CD4-positive, alpha-beta memory T cell (primary cell): ENCODE results near the gene OR5K2. TPM values are rescaled to one million over a fixed set of nuclear protein-coding genes. Genes with fewer than 3 reads are reported as not detected.

Source experiments
- CTCF ChIA-PET: fragments of 350-600 bp; sonication (Branson Sonifier 250); formaldehyde crosslinking; loops from one replicate; lab custom pipeline; 2021; ENCODE audit warnings: inconsistent platforms; ENCODE audit not compliant: partially characterized antibody; lab: Charles Lee
- POLR2A ChIA-PET: fragments of 350-600 bp; sonication (Branson Sonifier 250); formaldehyde crosslinking; loops from one replicate; lab custom pipeline; 2021; ENCODE audit not compliant: partially characterized antibody; lab: Charles Lee
- DNase-seq, 5 donors: peaks; one replicate each; pipeline versions ENCODE4 v3.0.0 to v3.0.0-alpha.2; 2020 to 2022; ENCODE audit warnings: mixed read lengths in 1 of 5
- H3K27ac ChIP-seq: one replicate; pipeline ENCODE4 v1.7.0; 2013; ENCODE audit warnings: low read depth, low read length
- H3K27me3 ChIP-seq: 2 replicates; pipeline ENCODE4 v1.7.0; 2013; ENCODE audit warnings: mild to moderate bottlenecking, low read length, moderate library complexity; ENCODE audit not compliant: insufficient read depth
- H3K36me3 ChIP-seq: 2 replicates; pipeline ENCODE4 v1.7.0; 2013; ENCODE audit warnings: mild to moderate bottlenecking, low read length, moderate library complexity; ENCODE audit not compliant: insufficient read depth
- H3K4me1 ChIP-seq: 2 replicates; pipeline ENCODE4 v1.7.0; 2013; ENCODE audit warnings: mild to moderate bottlenecking, low read length, moderate library complexity; ENCODE audit not compliant: insufficient read depth
- H3K4me3 ChIP-seq, 2 donors: one replicate each; pipeline ENCODE4 v1.7.0; 2013; ENCODE audit warnings: low read length in 2 of 2, mild to moderate bottlenecking in 1 of 2
- H3K9me3 ChIP-seq, 2 donors: one replicate each; pipeline ENCODE4 v1.7.0; 2013; ENCODE audit warnings: low read length in 2 of 2, control low read depth in 1 of 2; ENCODE audit not compliant: control insufficient read depth in 1 of 2
- H3K27ac Mint-ChIP-seq, 7 donors: one replicate each; pipeline ENCODE4 v1.8.0; 2020 to 2021; ENCODE audit warnings: mixed read lengths in 7 of 7, mild to moderate bottlenecking in 6 of 7, inconsistent platforms in 3 of 7, moderate library complexity in 3 of 7
- H3K27me3 Mint-ChIP-seq, 2 donors: one replicate each; pipeline ENCODE4 v1.8.0; 2020 to 2021; ENCODE audit warnings: mixed read lengths in 2 of 2
- H3K36me3 Mint-ChIP-seq, 2 donors: one replicate each; pipeline ENCODE4 v1.8.0; 2020 to 2021; ENCODE audit warnings: mixed read lengths in 2 of 2, inconsistent platforms in 1 of 2, mild to moderate bottlenecking in 1 of 2
- H3K4me1 Mint-ChIP-seq, 4 donors: one replicate each; pipeline ENCODE4 v1.8.0; 2020 to 2021; ENCODE audit warnings: mixed read lengths in 4 of 4, mild to moderate bottlenecking in 1 of 4
- H3K4me3 Mint-ChIP-seq, 8 donors: one replicate each; pipeline ENCODE4 v1.8.0; 2020 to 2021; ENCODE audit warnings: mixed read lengths in 8 of 8, mild to moderate bottlenecking in 7 of 8, moderate library complexity in 6 of 8, inconsistent platforms in 3 of 8
- H3K9me3 Mint-ChIP-seq, 8 donors: one replicate each; pipeline ENCODE4 v1.8.0; 2020 to 2021; ENCODE audit warnings: mixed read lengths in 8 of 8, mild to moderate bottlenecking in 5 of 8, inconsistent platforms in 3 of 8, moderate library complexity in 1 of 8
- intact Hi-C: fragments of 100-400 bp; cut with micrococcal nuclease; formaldehyde crosslinking; loops from one replicate; pipeline ENCODE4 v1.15.1; 2023
- polyA plus RNA-seq, 2 donors: library from polyadenylated mRNA; unstranded; fragments of 300-500 nt; fragmentation: Illumina TruSeq; gene quantifications; one replicate each; pipeline ENCODE4 v1.2.3, GENCODE V29; 2021
- total RNA-seq, 2 experiments: library from RNA; stranded (reverse); gene quantifications; one replicate each; pipeline ENCODE4 v1.2.3, GENCODE V29; 2021

OR5K2 gene
- total RNA-seq = not detected
- polyA plus RNA-seq = not detected

GRCh38 chr3:98497381-98497780 is at the start of gene OR5K2:
TSS of gene OR5K2 (plus strand) at chr3:98497681. CDS start at chr3:98497681, 0 bp downstream.
- Mint-ChIP-seq H3K27me3 (no peaks in the 10 kb centered on the region), H3K4me3 (no peak within 1 kb of the TSS), H3K36me3 (peaks cover 0 to 11% of the 10 kb centered on the region in 2 donors), H3K4me1 (peaks cover 0 to 4% (median under 1%) of the 10 kb centered on the region in 4 donors), H3K27ac (no peak within 1 kb of the TSS), H3K9me3 (no peaks in the 10 kb centered on the region)
- H3K27me3 ChIP-seq = no peaks in the 10 kb centered on the region
- H3K4me3 ChIP-seq = no peak within 1 kb of the TSS
- no peaks in the 10 kb centered on the region for H3K36me3 ChIP-seq
- H3K4me1 ChIP-seq = no peaks in the 10 kb centered on the region
- no peaks in the 10 kb centered on the region for H3K9me3 ChIP-seq
- ChIA-PET CTCF (no interaction called here), POLR2A (no interaction called here)
- no peak for DNase-seq
- no peak within 1 kb of the TSS for H3K27ac ChIP-seq
- intact Hi-C loops = no loop called here

DNA sequence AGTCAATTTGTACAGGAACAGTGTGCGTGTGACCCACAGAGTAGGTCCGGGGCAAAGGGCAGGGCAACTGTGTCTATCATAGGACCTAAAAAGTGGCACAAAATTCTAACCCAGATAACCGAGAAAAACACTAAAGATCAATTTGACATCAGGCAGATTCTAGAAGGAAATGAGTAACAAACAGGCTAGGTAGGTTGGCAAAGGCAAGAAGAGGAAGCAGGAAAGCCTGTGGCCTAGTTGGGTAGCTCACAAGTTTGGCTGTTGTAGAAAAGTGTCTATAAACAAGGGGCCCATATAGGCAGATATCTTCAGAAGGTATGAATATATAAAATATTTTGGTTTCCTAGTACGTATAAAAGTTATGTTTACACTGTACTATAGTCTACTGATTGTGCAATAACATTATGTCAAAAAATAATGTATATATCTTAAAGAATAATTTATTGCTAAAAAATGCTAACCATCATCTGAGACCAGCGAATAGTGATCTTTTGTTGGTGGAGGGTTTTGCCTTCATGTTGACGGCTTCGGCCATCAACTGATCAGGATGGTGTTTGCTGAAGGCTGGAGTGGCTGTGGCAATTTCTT is 47.8 kb upstream of the OR5K2 start:
- no peak for DNase-seq
- H3K27ac ChIP-seq = no peak overlapping the region
- no peaks in the 10 kb centered on the region for H3K27me3 ChIP-seq
- Mint-ChIP-seq H3K27me3 (peaks cover 3 to 5% of the 10 kb centered on the region in 2 donors), H3K27ac (peak overlapping the region in 3 of 7 donors; percentile 12 to 79 (median 68)), H3K36me3 (no peaks in the 10 kb centered on the region), H3K4me1 (peaks cover 2 to 5% (median 3%) of the 10 kb centered on the region in 4 donors), H3K4me3 (no peak overlapping the region), H3K9me3 (peaks cover 0 to 3% (median 0%) of the 10 kb centered on the region in 8 donors)
- H3K36me3 ChIP-seq = no peaks in the 10 kb centered on the region
- ChIA-PET POLR2A (no interaction called here), CTCF (no interaction called here)
- intact Hi-C loops = no loop called here
- no peaks in the 10 kb centered on the region for H3K4me1 ChIP-seq
- H3K9me3 ChIP-seq = no peaks in the 10 kb centered on the region
- no peak overlapping the region for H3K4me3 ChIP-seq

- no peak for DNase-seq
- Mint-ChIP-seq H3K27ac (no peak overlapping the region), H3K4me3 (no peak overlapping the region), H3K9me3 (peaks cover 0 to 3% (median 0%) of the 10 kb centered on the region in 8 donors), H3K36me3 (no peaks in the 10 kb centered on the region), H3K27me3 (peaks cover 3 to 5% of the 10 kb centered on the region in 2 donors), H3K4me1 (peaks cover 2 to 5% (median 3%) of the 10 kb centered on the region in 4 donors)
- intact Hi-C loops = no loop called here
- Histone ChIP-seq H3K27me3 (no peaks in the 10 kb centered on the region), H3K4me3 (no peak overlapping the region), H3K36me3 (no peaks in the 10 kb centered on the region), H3K4me1 (no peaks in the 10 kb centered on the region), H3K27ac (no peak overlapping the region), H3K9me3 (no peaks in the 10 kb centered on the region)
- CTCF ChIA-PET = no interaction called here
- POLR2A ChIA-PET = no interaction called here
Observed at GRCh38 chr3:98450372-98450771, 47.1 kb upstream of the OR5K2 start.

DNA sequence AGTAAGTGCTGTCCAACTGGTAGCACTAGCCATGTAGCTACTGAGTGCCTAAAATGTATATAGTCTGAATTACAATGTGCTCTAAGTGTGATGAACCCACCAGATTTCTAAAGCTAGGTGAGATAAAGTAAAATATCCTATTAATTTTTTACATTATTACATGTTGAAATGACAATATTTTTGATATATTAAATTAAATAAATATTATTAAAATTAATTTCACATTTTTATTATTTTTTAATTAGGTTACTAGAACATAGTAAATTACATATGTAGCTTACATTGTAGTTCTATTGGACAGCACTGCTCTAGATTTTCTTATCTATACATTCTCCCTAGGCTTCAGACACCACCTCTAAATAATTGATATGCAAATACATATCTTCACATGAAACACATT is 43.7 kb upstream of the OR5K2 start:
- DNase-seq = no peak
- Histone ChIP-seq H3K9me3 (no peaks in the 10 kb centered on the region), H3K36me3 (no peaks in the 10 kb centered on the region), H3K27me3 (no peaks in the 10 kb centered on the region), H3K4me1 (no peaks in the 10 kb centered on the region), H3K4me3 (no peak overlapping the region), H3K27ac (no peak overlapping the region)
- peaks cover 2 to 5% (median 3%) of the 10 kb centered on the region in 4 donors for H3K4me1 Mint-ChIP-seq
- peaks cover 0 to 5% (median under 1%) of the 10 kb centered on the region in 8 donors for H3K9me3 Mint-ChIP-seq
- no peaks in the 10 kb centered on the region for H3K27me3 Mint-ChIP-seq
- CTCF ChIA-PET = no interaction called here
- no peak overlapping the region for H3K27ac Mint-ChIP-seq
- no peaks in the 10 kb centered on the region for H3K36me3 Mint-ChIP-seq
- intact Hi-C loops = no loop called here
- H3K4me3 Mint-ChIP-seq = no peak overlapping the region
- POLR2A ChIA-PET = no interaction called here

DNA sequence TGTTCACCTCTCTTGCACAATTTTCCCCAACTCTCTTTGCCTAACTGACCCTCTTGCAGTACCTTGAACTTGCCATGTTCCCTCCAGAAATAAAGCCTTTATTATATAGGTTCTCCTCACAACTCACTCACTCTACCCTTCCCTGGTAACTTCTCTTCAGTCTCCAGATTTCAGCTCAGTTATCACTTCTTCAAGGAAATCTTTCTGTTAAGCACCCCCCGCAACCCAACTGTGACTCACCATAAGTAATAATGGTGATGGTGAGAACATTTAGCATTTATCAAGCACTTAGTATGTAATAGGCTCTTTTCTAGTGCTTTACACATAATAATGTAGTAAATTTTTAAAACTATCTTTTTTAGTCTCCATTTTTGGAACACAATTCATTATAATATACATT is 42.6 kb upstream of the OR5K2 start:
- H3K27me3 Mint-ChIP-seq = no peaks in the 10 kb centered on the region
- no peaks in the 10 kb centered on the region for H3K4me1 ChIP-seq
- no peak overlapping the region for H3K27ac ChIP-seq
- DNase-seq = no peak
- H3K36me3 ChIP-seq = no peaks in the 10 kb centered on the region
- no peaks in the 10 kb centered on the region for H3K36me3 Mint-ChIP-seq
- ChIA-PET CTCF (no interaction called here), POLR2A (no interaction called here)
- intact Hi-C loops = no loop called here
- H3K27ac Mint-ChIP-seq = no peak overlapping the region
- H3K27me3 ChIP-seq = no peaks in the 10 kb centered on the region
- no peaks in the 10 kb centered on the region for H3K9me3 ChIP-seq
- H3K9me3 Mint-ChIP-seq = peaks cover 0 to 10% (median 2%) of the 10 kb centered on the region in 8 donors
- H3K4me1 Mint-ChIP-seq = peaks cover 0 to 3% (median 0%) of the 10 kb centered on the region in 4 donors
- H3K4me3 ChIP-seq = no peak overlapping the region
- H3K4me3 Mint-ChIP-seq = no peak overlapping the region

GRCh38 chr3:98457543-98457942 is 39.9 kb upstream of the OR5K2 start:
- CTCF ChIA-PET = no interaction called here
- no peak for DNase-seq
- H3K27ac Mint-ChIP-seq = no peak overlapping the region
- no peak overlapping the region for H3K27ac ChIP-seq
- no peaks in the 10 kb centered on the region for H3K36me3 Mint-ChIP-seq
- no peaks in the 10 kb centered on the region for H3K4me1 Mint-ChIP-seq
- no peaks in the 10 kb centered on the region for H3K4me1 ChIP-seq
- no peaks in the 10 kb centered on the region for H3K27me3 Mint-ChIP-seq
- H3K4me3 Mint-ChIP-seq = no peak overlapping the region
- no peak overlapping the region for H3K4me3 ChIP-seq
- no peaks in the 10 kb centered on the region for H3K9me3 ChIP-seq
- peaks cover 0 to 10% (median 2%) of the 10 kb centered on the region in 8 donors for H3K9me3 Mint-ChIP-seq
- no peaks in the 10 kb centered on the region for H3K36me3 ChIP-seq
- no peaks in the 10 kb centered on the region for H3K27me3 ChIP-seq
- intact Hi-C loops = no loop called here
- POLR2A ChIA-PET = no interaction called here

DNA sequence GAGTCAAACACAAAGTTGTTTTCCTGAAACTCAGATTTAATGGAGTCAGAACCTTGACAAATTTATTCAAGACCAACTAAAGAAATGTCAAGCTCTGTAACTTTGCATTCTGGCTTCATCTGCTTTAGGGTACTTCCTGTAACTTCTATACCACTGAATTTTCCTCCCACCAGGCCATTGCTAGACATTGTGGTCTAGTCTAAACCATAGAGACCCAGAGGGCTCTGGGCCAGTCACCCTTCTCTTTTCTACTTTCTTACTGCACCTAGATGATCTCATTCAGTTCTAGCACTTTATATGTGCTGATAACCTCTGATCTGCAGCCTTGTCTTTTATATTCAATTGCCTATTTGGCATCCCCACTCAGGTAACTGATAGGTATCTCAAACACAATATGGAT is 37.3 kb upstream of the OR5K2 start:
- DNase-seq = no peak
- Histone ChIP-seq H3K4me1 (no peaks in the 10 kb centered on the region), H3K27me3 (no peaks in the 10 kb centered on the region), H3K4me3 (no peak overlapping the region), H3K27ac (no peak overlapping the region), H3K36me3 (no peaks in the 10 kb centered on the region), H3K9me3 (no peaks in the 10 kb centered on the region)
- Mint-ChIP-seq H3K4me1 (no peaks in the 10 kb centered on the region), H3K27ac (no peak overlapping the region), H3K36me3 (no peaks in the 10 kb centered on the region), H3K27me3 (no peaks in the 10 kb centered on the region), H3K9me3 (peaks cover 0 to 10% (median 2%) of the 10 kb centered on the region in 8 donors), H3K4me3 (no peak overlapping the region)
- intact Hi-C loops = no loop called here
- ChIA-PET POLR2A (no interaction called here), CTCF (no interaction called here)
